GM21381 (cell line): ENCODE measurements around the gene OLFM4.

ENCODE experiments used
- ATAC-seq: cut with Tn5 transposase; IDR thresholded peaks from one replicate; pipeline ENCODE4 v1.9.1; 2021; ENCODE audit warnings: mild to moderate bottlenecking, moderate library complexity; ENCODE audit not compliant: unreplicated experiment

The OLFM4 gene

DNA sequence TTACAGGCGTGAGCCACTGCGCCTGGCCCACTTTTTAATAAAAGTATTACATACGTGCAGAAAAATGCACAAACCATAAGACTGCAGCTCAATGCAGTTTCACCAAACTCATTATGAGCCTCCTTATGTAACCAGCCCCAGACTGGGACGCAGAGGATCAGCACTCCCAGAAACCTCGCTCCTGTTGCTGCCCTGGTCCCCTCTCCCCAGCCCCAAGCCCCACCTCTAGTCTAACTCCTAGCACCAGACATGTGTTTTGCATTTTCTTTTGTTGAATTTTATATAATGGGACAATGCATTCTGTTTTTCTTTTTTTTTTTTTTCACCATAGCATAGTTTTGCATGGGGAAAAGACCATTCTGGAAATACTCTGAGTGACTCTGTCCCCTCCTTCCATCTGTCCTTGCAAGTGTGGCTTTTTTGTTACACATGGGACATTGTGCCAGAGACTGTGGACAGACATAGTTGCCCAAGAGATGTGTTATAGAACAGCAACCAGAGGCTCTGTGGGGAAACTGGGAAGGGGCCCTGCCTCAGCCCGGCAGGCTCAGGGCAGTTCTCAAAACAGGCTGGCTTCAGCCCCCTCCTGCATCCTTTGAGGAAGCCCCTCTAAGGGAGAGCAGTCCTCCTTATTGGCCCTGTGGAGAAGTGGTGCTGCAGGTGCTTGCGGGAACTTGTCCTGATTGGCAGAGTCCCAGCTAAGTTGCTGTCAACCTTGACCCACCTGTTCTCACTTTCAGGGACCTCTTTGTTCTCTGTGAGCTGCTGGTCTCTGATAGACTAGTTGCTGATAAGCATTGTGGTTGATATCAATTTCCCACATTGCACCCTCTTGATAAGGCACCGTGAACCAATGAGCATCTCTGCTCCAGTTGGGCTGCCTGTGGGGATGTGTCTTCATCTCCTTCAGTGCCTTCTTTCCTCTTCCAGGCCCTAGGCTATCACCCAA is 13.8 kb upstream of the OLFM4 start:
- ATAC-seq = no peak

DNA sequence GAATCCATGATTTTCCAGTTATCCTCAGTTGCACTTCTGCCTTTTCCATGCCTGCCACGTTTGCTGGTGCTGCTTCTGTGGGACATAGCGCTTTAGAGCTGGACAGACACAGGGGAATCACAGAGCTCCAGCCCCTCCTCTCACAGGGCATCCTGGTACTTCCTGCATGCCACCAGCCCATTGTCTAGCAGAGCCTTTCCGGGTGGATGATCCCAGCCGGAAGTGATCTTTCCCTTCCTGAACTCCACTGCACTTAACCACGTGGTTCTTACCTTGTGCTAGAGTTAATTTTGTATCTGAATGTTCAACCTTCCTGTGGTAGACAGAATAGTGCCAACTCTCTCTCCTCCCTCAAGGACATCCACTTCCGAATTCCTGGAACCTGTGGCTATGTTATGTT is 12.6 kb upstream of the OLFM4 start:
- ATAC-seq = no peak

DNA sequence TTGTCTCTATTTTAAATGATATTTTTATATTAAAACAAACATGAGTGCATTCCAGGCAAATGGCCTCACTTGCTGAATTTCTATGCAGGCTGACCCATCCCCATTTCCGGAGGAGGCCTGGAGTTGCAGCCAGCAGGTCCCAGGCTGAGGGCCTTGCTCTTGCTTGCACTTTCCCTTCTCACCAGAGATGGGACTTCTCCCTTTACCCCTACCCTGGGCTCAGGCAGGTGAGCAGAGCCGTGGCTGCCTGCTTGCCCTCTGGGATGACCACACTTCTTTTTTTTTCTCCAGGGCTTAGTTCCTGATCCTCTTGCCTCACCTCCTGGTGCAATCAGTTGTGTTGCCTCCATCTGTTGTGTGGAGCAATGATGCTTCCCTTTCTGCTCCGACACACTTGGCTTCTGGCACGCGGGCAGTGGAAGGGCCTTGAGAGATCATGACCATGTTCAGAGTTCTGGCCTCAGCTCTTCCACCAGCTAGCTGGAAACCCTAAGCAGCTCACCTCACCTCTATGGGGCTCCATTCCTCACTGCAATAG is 11.1 kb upstream of the OLFM4 start:
- ATAC-seq = no peak

DNA sequence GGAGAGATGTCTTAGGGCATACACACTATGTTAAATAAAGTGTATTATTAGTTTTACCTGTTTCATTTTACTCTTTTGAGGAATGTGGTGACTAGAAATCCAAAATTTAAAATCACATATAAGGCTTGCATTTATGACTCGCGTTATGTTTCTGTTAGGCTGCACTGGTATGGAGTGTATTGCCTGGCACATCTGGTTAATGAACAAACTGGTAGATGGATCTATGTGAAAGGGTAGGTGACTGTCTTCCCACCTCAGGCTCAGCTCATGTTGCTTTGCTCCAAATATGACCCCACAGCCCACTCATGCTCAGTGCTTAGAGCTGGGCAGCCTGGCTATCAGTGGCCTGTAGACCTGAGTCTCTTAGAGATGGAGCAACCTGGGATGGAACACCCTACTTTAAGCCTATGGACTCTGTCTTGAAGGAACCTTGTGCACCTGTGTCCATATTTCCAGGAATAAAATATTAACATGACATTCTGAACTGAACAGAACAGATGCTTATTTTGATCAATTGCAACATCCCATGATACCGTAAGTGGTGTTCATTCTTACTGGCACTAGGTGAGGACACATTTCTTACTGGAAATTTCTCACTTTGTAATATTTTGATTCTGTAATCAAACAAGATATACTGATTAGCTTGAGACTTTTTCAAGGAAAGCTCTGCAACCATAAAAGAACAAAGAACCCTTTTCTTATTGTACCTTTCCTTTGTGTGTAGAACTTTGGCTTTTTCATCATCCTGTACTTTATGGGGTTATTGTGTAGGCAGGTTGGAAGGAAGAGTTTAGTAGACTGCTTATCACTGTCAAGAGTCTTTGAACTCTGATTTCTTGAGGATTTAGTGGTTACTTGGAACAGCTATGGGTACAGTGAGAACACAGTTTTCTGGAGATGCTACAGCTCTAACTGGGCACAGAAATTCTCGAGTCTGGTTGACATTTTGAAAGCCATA is 9.6 kb upstream of the OLFM4 start:
- ATAC-seq = no peak

DNA sequence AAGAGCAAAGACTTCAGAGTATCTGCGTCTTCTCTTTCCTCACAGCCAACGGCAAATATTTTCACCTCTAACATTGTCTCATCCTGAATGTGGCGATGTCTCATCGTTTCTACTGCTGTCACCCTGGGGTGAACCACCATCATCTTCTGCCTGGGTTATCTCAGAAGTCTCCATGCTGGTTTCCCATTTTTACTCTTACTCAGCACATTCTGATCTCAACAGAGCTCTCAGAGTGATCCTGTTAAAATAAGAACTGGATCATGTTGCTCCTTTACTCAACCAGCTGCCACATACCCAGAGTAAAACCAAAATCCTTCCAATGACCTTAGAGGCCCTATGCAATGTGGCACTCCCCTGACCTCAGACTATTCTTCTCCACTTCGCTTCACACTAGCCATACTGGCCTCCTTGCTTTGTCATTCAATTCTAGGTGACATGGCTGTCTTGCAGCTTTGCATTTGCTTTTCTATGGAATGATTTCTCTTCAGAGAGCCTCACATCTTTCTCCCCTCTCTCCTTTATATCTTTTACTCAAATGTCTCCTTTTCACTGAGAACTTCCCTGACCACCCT is 7.8 kb upstream of the OLFM4 start:
- no peak for ATAC-seq

DNA sequence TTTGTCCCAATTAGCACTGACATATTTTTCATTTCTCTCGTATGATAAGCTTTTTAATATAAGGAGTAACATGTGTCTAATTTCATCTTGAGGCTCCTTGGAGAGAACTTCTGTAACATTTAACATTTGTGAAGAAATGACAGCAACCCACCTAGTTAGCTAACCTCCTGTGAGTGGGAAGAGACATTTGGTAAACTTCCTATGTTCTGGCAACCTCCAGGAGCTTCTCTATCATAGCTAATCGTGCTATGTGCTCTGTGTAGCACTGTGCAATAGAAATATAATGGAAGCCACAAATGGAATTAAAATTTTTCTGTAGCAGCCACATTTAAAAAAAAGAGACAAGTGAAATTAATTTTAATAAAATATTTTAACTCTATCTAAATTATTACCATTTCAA is 5.4 kb upstream of the OLFM4 start:
- no peak for ATAC-seq

DNA sequence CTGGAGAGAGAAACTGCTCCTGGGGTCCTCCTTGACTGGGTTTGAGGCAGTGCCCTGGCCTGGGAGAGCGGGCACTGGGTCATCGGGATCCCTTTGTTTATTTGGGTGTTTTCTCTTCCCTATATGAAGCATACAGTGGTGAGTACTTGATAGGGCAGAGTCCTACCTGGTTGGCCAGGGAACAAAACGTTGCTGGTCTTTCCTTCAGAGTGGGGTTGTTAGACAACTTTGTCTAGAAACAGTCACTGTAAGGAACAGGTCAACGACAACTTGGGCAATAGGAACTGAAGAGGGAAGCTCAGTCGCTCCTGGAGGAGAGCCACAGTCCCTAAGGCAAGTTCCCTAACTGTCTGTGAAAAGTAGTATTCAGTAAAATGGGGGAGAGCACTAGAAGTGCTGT is 550 bp upstream of the OLFM4 start:
- ATAC-seq = no peak

DNA sequence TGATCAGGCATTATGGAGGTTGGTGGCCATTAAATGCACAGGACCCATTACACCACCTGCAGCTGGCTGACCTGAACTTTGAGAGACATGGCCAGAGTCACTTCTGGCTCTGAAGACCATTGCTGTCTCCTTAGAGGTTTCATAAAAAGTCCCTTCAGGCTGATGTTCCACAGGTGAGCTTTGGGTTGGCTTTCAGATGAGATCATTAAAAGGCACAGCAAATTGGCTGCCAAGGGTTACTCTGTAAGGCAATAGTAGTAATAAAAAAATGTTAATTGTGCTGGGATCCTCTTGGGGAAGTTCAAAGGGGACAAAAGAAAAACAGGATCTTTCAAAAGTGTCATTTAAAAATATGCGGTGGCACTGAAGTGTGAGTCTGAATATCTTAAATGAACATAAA is 4.2 kb downstream of the OLFM4 start:
- ATAC-seq = no peak

DNA sequence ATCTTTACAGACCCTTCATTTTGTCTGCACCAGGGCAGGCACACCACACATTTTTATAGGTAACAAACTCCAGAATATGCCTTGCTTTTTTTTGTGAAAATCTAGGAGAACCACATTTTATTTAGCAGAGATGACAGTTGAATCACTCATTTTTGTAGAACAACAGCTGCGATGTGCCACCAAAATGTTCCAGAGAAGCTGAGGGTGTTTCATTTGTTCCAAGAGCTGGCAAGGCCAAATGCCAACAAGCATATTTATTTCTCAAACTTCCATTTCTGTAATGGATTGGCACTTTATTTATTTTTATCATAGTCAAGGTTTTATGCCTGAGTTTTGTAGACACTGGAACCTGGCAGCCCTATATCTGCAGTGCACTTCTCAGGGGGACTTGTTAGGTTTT is 10.4 kb downstream of the OLFM4 start:
- no peak for ATAC-seq

DNA sequence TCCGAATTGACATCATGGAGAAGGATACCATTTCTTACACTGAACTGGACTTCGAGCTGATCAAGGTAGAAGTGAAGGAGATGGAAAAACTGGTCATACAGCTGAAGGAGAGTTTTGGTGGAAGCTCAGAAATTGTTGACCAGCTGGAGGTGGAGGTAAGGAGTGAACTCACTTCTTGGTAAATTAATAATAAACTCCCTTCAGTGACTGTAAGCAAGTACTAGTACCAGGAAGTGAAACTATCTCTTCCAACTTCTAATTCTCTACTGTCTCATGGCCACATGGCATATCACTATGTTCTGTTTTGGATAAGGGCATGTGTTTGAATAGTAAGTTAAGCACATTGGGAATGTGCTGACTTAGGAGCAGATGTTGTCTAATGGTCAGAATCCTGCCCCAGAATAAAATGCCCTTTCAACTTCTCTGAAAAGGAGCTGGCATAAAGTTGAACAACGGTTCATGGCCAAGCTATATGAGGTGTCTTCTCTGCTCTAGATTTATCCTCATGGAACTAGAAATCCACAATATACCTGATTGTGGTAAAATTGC is 13.4 kb downstream of the OLFM4 start:
- ATAC-seq = no peak

DNA sequence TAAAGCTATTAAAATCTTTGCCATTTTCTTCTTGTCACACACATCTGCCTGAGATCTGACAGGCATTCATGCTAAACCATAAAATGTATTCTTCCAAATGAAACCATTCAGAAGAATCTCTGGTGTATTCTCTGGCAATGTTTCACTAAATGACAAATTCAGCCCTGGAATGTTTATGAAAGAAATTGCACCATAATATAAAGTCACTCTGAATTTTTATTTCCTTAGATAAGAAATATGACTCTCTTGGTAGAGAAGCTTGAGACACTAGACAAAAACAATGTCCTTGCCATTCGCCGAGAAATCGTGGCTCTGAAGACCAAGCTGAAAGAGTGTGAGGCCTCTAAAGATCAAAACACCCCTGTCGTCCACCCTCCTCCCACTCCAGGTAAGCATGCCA is 14.3 kb downstream of the OLFM4 start:
- no peak for ATAC-seq

DNA sequence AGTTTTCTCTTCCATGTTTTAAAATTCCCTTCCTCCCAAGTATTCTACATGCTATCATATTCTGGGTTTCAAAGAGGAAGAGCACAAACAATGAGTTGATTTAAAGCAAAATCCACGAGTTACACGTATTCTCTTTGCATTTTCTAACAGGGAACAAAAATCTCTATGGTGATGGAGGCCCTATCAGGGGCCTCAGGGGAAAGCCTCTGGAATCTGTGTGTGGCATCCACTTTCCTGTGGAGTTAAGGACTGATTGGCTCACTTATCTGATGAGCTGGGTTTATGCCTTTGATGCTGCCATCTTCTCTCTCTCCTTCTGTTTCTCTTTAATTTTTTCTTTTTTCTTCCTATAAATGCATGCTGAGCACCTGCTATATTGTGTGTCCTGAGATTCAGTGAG is 14.8 kb downstream of the OLFM4 start:
- no peak for ATAC-seq

DNA sequence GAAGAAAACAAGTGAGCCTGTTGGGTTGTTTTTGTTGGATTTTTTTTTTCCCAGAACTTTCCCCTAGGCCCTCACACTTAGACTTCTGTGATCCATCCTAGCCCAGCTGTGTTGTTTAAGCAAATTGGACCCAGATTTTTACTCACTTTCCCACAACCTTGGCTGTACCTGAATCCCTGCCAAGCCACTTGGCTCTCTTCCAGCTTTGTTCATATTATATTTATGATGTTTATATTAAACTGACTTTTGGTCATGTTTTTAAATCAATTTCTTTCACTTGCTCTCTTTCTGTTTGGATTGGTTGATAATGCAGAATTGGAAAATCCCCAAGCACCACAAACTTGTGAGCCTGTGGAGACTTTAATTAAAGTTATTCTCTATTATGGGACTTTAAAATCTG is 16.6 kb downstream of the OLFM4 start:
- no peak for ATAC-seq

DNA sequence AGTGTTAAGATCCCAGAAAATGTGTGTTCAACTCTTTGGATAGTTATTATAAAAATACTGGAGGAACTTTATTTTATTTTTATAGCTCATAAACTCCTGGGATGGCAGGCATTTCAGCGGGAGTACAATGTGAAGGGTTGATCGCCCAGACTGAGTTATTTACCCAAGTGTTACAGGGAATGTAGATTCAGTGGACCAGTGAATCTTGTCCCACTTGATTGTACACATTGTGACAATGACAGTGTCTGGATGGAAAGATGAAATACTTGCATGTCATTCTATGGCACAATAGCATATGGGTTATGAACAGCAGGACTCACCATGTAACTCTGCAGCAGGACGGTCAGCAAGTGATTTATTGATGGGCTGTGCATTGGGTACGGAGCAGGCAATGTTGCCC is 20.3 kb downstream of the OLFM4 start:
- ATAC-seq = no peak

DNA sequence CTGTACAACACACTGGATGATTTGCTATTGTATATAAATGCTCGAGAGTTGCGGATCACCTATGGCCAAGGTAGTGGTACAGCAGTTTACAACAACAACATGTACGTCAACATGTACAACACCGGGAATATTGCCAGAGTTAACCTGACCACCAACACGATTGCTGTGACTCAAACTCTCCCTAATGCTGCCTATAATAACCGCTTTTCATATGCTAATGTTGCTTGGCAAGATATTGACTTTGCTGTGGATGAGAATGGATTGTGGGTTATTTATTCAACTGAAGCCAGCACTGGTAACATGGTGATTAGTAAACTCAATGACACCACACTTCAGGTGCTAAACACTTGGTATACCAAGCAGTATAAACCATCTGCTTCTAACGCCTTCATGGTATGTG is 21.5 kb downstream of the OLFM4 start:
- no peak for ATAC-seq

DNA sequence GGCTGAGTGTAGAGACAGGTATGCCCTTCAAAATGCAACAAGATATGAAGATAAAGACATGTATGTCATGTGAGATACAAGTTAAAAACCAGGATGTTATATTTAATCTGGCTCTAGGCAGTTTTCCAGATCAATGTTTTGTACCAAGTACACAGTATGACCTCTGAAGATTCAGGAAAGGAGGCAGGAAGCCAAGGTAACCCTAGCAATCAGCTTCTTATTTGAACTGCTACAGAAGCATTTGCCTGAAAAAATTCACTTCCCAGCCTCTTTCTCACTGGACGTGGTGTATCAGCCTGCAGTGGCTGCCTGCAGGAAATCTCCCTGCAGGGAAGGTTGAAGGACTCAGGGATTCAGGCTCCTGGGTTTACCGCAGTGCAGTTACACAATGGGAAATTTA is 24.1 kb downstream of the OLFM4 start:
- no peak for ATAC-seq

DNA sequence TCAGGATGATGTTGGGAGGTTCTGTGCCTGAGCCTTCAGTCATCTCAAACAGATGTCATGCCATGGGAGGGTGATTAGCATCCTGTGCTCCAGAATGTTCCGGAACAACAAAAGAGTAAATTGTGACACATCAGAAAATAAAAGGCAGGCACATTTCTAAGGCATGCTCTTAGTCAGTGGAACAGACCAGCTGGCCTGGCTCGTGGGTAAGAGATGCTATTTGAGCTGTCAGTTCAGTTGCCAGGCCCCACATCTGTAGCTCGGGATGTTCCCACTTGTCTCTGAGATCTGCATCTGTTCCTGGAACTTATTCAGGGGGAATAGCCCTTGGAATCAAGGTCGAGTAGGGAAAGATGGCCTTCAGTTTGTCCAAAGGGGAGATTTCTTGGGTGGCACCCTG is 26.0 kb downstream of the OLFM4 start:
- no peak for ATAC-seq

DNA sequence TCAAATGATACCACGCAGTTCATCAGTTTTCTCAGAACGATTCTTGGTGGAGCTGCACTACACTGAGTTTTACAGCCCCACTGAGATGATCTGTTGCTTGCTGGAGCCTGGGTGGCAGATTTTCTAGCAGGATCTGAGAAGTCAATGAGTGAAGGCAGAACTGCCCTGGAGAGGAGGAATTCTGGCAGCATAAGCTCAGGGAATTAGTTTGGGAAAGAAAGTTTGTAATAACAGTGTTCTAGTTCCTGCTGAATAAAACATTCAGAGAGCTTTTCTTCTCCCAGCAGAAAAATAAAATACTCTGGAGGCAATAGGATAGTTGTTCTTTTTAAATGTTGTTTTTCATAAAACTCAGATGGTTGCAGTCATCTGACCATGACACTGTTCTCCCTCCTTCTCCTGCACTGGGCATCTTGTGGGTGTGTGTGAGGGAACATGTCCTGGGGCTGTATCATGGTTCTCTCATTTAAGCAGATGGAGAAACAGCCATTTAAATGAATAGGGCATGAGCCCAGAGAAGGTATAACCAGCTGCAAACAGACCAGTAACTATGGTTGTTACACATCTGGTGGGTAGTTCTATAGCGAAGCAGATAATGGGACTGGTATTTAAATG is 29.6 kb downstream of the OLFM4 start:
- ATAC-seq = no peak

DNA sequence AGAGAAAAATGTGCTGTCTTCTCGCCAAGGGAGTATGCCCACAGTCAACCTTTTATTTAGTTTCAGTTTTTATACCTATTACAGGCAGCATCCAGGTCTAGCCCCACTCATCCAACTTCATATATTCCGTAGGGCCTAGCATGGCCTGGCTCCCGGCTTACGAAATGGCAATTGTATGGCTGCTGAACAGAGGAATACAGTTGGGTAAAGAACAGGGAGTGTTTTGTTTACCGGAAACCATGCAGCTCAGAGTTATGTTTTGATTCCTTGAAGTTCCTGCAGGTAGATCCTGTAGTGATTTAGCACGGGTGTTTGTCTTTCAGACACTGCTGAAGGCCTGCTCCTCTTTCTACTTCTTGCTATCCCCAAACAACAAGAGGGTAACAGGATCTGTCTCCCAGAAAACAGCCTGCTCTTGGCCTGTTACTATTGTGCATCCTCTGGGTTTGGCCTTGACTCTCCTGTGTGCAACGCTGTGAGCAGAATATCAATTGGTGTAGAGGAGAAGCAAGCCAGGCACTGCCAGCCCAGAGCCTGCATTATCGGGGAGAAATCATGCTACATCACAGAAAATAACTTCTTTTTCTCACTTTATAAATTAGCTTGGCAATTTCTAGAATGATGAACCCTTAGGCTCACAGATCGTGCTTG is 32.4 kb downstream of the OLFM4 start:
- ATAC-seq = no peak

DNA sequence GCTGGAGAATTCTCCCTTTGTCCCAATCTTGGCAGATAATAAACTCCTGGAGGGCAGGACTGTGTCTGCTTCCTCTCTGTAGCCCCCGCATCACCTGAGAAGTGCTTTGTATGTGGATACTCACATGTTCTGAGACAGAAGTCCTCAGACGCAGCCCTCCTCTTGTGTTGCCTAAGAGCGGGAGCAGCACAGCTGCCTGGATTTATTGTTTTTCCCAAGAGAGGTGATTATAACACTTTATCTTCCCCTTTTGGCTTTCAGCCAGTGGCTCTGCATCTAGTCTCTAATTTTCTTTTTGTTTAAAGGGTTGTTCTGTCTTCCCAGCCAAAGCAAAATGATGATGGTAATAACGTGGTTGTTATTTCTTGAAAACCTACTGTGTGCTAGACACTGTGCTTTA is 36.1 kb downstream of the OLFM4 start:
- ATAC-seq = no peak
